Mammary epithelial cell (primary cell): Measurements from ENCODE around the gene NT5C2.

Experiments
- EZH2 ChIP-seq: IDR thresholded peaks from 2 replicates; pipeline ENCODE4 v1.6.1; 2012; ENCODE audit warnings: low read length, inconsistent platforms, borderline replicate concordance
- TF ChIP-seq, protein P1 (sequence below), 2 donors: IDR thresholded peaks in 1 of 2; conservative IDR thresholded peaks in 1 of 2; 2 replicates each; pipeline ENCODE4 v1.5.1; 2011 to 2012; ENCODE audit warnings: inconsistent platforms in 2 of 2, low read length in 2 of 2, mild to moderate bottlenecking in 2 of 2, control low read depth in 1 of 2, low read depth in 1 of 2; ENCODE audit not compliant: insufficient read depth in 1 of 2; ENCODE audit errors: extremely low read depth in 1 of 2

DNA sequence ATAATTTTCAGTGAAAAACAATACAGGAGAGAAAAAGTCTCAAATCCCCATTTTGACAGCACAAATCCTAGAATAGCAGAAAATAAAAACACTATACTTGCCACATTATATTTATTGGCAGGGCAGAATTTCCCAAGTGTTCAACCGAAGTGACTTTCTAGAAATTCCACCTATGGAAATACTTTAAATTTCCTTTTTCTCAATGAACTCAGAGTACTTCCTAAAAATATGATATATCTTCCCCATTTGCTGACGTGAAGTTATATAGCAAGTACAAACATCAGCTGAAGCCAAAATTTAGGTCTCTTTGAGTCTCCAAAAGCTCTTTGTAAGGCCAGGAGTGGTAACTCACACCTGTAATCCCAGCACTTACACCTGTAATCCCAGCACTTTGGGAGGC, 83.3 kb downstream of the NT5C2 start:
- TF ChIP-seq, protein P1, sequence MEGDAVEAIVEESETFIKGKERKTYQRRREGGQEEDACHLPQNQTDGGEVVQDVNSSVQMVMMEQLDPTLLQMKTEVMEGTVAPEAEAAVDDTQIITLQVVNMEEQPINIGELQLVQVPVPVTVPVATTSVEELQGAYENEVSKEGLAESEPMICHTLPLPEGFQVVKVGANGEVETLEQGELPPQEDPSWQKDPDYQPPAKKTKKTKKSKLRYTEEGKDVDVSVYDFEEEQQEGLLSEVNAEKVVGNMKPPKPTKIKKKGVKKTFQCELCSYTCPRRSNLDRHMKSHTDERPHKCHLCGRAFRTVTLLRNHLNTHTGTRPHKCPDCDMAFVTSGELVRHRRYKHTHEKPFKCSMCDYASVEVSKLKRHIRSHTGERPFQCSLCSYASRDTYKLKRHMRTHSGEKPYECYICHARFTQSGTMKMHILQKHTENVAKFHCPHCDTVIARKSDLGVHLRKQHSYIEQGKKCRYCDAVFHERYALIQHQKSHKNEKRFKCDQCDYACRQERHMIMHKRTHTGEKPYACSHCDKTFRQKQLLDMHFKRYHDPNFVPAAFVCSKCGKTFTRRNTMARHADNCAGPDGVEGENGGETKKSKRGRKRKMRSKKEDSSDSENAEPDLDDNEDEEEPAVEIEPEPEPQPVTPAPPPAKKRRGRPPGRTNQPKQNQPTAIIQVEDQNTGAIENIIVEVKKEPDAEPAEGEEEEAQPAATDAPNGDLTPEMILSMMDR (conservative IDR thresholded peaks at IDR 0.05 in 1 of 2, IDR thresholded peaks at IDR 0.05 in 1 of 2; ENCODE audit: extremely low read depth in 1 of 2, insufficient read depth in 1 of 2, low read depth in 1 of 2, low read length in 2 of 2) = no peak
- no peak for TF ChIP-seq EZH2
